GM12878 (cell line): ENCODE results near the gene FAM20A. TPM values are rescaled to one million over a fixed set of nuclear protein-coding genes. Genes with fewer than 3 reads are reported as not detected.

Experiments
- ATAC-seq: fragments of 200-7000 bp; cut with Tn5 transposase; 3 replicates; pipeline ENCODE4 v1.9.1; 2020; ENCODE audit warnings: mild to moderate bottlenecking, moderate library complexity
- BruUV-seq: library from RNA; stranded (reverse); fragments of 400-500 nt; replicated peaks from 2 replicates; lab custom pipeline; 2021; lab: Mats Ljungman, UMichigan
- CTCF ChIA-PET: fragments of 300-600 bp; sonication (Branson Sonifier 250); formaldehyde crosslinking; extraction: SDS; loops from one replicate; lab custom pipeline; 2021; ENCODE audit warnings: inconsistent platforms; lab: Yijun Ruan, JAX
- POLR2A ChIA-PET: fragments of 350-600 bp; formaldehyde crosslinking; extraction: SDS; loops from one replicate; lab custom pipeline; 2021; ENCODE audit warnings: inconsistent platforms; lab: Charles Lee
- RAD21 ChIA-PET: fragments of 300-600 bp; sonication (Branson Sonifier 250); formaldehyde crosslinking; loops from one replicate; lab custom pipeline; 2023; ENCODE audit warnings: antibody characterized with exemption; ENCODE audit not compliant: unreplicated experiment; lab: Charles Lee
- SMC1A ChIA-PET: fragments of 300-600 bp; sonication (Branson Sonifier 250); formaldehyde crosslinking; loops from one replicate; lab custom pipeline; 2023; ENCODE audit not compliant: unreplicated experiment, uncharacterized antibody; lab: Charles Lee
- DNase-seq: peaks from one replicate; pipeline ENCODE4 v3.0.0-alpha.2; 2011; ENCODE audit warnings: low read depth, low spot score
- FAIRE-seq: peaks from 3 replicates; lab custom pipeline; 2011; peaks lifted over from hg19 to GRCh38; lab: Jason Lieb, UNC
- H2AFZ ChIP-seq: 2 replicates; pipeline ENCODE4 v1.6.0; 2011; ENCODE audit warnings: low read depth, low read length, control low read depth; ENCODE audit not compliant: control insufficient read depth
- H3K27ac ChIP-seq: 2 replicates; pipeline ENCODE4 v1.5.1; 2011; ENCODE audit warnings: control low read depth; ENCODE audit not compliant: control insufficient read depth, insufficient read depth
- H3K27me3 ChIP-seq, 2 experiments: replicated peaks in 1 of 2; 2 replicates each; pipeline versions ENCODE4 v1.6.0 to v1.6.1; 2011; ENCODE audit warnings: low read length in 1 of 2; ENCODE audit not compliant: control insufficient read depth in 2 of 2, insufficient read depth in 2 of 2
- H3K36me3 ChIP-seq, 2 experiments: 2 replicates each; pipeline ENCODE4 v1.5.1; 2011; ENCODE audit warnings: low read length in 1 of 2; ENCODE audit not compliant: control insufficient read depth in 2 of 2, insufficient read depth in 2 of 2
- H3K4me1 ChIP-seq: 2 replicates; pipeline ENCODE4 v1.6.1; 2011; ENCODE audit warnings: mild to moderate bottlenecking, low read length, moderate library complexity, mixed read lengths; ENCODE audit not compliant: control insufficient read depth, insufficient read depth
- H3K4me2 ChIP-seq: 2 replicates; pipeline ENCODE4 v1.6.0; 2011; ENCODE audit warnings: control low read depth; ENCODE audit not compliant: control insufficient read depth, insufficient read depth
- H3K4me3 ChIP-seq: fragments of 200-600 bp; sonication (generic); 2 replicates; pipeline ENCODE4 v1.5.1; 2016
- H3K79me2 ChIP-seq: 2 replicates; pipeline ENCODE4 v1.6.0; 2011; ENCODE audit warnings: low read length; ENCODE audit not compliant: control insufficient read depth, insufficient read depth
- H3K9ac ChIP-seq: 2 replicates; pipeline ENCODE4 v1.8.0; 2011; ENCODE audit warnings: low read length, control low read depth, mixed read lengths; ENCODE audit not compliant: control insufficient read depth, insufficient read depth
- H3K9me3 ChIP-seq: replicated peaks from 3 replicates; pipeline ENCODE4 v1.5.1; 2011; ENCODE audit warnings: mild to moderate bottlenecking, low read length; ENCODE audit not compliant: control insufficient read depth, insufficient read depth
- H4K20me1 ChIP-seq: 2 replicates; pipeline ENCODE4 v1.6.0; 2011; ENCODE audit not compliant: control insufficient read depth, insufficient read depth
- ASH2L ChIP-seq: fragments of 300-600, 200-600 bp; sonication (generic); IDR thresholded peaks from 2 replicates; pipeline ENCODE4 v1.6.1; 2017; ENCODE audit warnings: low read depth, mild to moderate bottlenecking, borderline replicate concordance
- GABPA ChIP-seq: IDR thresholded peaks from 2 replicates; pipeline ENCODE4 v1.6.1; 2014; ENCODE audit warnings: antibody characterized with exemption, low read depth, mild to moderate bottlenecking, inconsistent platforms
- NFYB ChIP-seq: IDR thresholded peaks from 2 replicates; pipeline ENCODE4 v1.6.1; 2011; ENCODE audit warnings: low read depth, mild to moderate bottlenecking, low read length, improper control_type of control experiment, moderate library complexity; ENCODE audit not compliant: insufficient read depth
- REST ChIP-seq: IDR thresholded peaks from 2 replicates; pipeline ENCODE4 v1.6.1; 2012; ENCODE audit warnings: mild to moderate bottlenecking, low read depth, low read length
- SIX5 ChIP-seq: IDR thresholded peaks from 2 replicates; pipeline ENCODE4 v1.6.1; 2011; ENCODE audit warnings: mild to moderate bottlenecking, low read depth, low read length, moderate library complexity; ENCODE audit not compliant: severe bottlenecking
- STAT3 ChIP-seq: IDR thresholded peaks from 2 replicates; pipeline ENCODE4 v1.6.1; 2011; ENCODE audit warnings: low read depth, low read length, improper control_type of control experiment
- WGBS: methylation state at CpG from one replicate; pipeline ENCODE4 v1.1.6; 2016; ENCODE audit warnings: low lambda C conversion rate; ENCODE audit not compliant: insufficient replicate concordance, insufficient coverage; ENCODE audit errors: missing lambda C conversion rate; 5-methylcytosine and 5-hydroxymethylcytosine counted together
- in situ Hi-C: fragments of 300-500 bp; cut with MboI; formaldehyde crosslinking; loops from 9 replicates; pipeline ENCODE4 v1.14.3; 2018; ENCODE audit warnings: mixed read lengths
- intact Hi-C: fragments of 100-400 bp; cut with micrococcal nuclease; formaldehyde crosslinking; loops from one replicate; pipeline ENCODE4 v1.14.2; 2022; ENCODE audit not compliant: unreplicated experiment
- polyA plus RNA-seq, 11 experiments: library from polyadenylated mRNA; depleted of rRNA in 4 of 11; unstranded in 6 of 11; stranded (reverse) in 5 of 11; fragments of >200 nt; fragmentation: Nextera tagmentation in 4 of 11; fragmentation: Illumina TruSeq in 1 of 11; extraction: Ambion mirVana in 4 of 11; extraction: Trizol in 1 of 11; gene quantifications; 1 replicate in 1 of 11; 2 replicates in 10 of 11; pipeline versions ENCODE4 v1.2.1 to v1.2.3, GENCODE V29; 2011 to 2016; ENCODE audit warnings: inconsistent platforms in 2 of 11, missing spikeins in 2 of 11, low read depth in 1 of 11
- total RNA-seq, 4 experiments: library from RNA; depleted of rRNA in 3 of 4; stranded (reverse); fragments of >200 nt in 3 of 4; fragmentation: Illumina TruSeq in 1 of 4; extraction: Trizol in 1 of 4; gene quantifications; 2 replicates each; pipeline versions ENCODE4 v1.2.1 to v1.2.3, GENCODE V29; 2013 to 2021

FAM20A gene
- total and polyA plus RNA-seq, 10 of the 15 experiments (the other 5 are each of a cell fraction or from before 2014, with no cell fraction given) = 0.13 TPM; not detected in 9

GRCh38 chr17:68567035-68567434, 34.1 kb downstream of the FAM20A start:
- Histone ChIP-seq H2AFZ (no peak overlapping the region), H3K27me3 (no peaks in the 10 kb centered on the region; a peak in 1 of 4 replicates), H4K20me1 (no peaks in the 10 kb centered on the region), H3K4me3 (no peak overlapping the region), H3K4me2 (no peak overlapping the region), H3K27ac (no peak overlapping the region), H3K79me2 (no peaks in the 10 kb centered on the region), H3K9ac (no peak overlapping the region), H3K36me3 (no peaks in the 10 kb centered on the region), H3K4me1 (no peaks in the 10 kb centered on the region), H3K9me3 (no peaks in the 10 kb centered on the region)
- DNase-seq (no peak), ATAC-seq (no peak), FAIRE-seq (no peak)
- no peak for TF ChIP-seq GABPA
- no peak for TF ChIP-seq NFYB
- TF ChIP-seq STAT3 = no peak
- TF ChIP-seq SIX5 = no peak
- TF ChIP-seq ASH2L = no peak
- TF ChIP-seq REST = no peak
- intact Hi-C loops (no loop called here), in situ Hi-C loops (no loop called here)
- 35% methylated on average over 3 of the region's 3 CpGs for WGBS
- ChIA-PET CTCF (no interaction called here), RAD21 (no interaction called here), POLR2A (no interaction called here), SMC1A (interaction anchor here (1.0 to 2.0 kb wide), 3 partner anchors 12 to 47 kb away, joined by 3 to 4 read pairs (median 3); no protein-coding TSS in a partner anchor)
- BruUV-seq = no TSS peak
